SK-N-DZ (cell line): ENCODE measurements around the gene CYB561A3.

ENCODE experiments used
- DNase-seq: peaks from one replicate; pipeline ENCODE4 v3.0.0-alpha.2; 2015; ENCODE audit warnings: low spot score

CYB561A3 gene

DNA sequence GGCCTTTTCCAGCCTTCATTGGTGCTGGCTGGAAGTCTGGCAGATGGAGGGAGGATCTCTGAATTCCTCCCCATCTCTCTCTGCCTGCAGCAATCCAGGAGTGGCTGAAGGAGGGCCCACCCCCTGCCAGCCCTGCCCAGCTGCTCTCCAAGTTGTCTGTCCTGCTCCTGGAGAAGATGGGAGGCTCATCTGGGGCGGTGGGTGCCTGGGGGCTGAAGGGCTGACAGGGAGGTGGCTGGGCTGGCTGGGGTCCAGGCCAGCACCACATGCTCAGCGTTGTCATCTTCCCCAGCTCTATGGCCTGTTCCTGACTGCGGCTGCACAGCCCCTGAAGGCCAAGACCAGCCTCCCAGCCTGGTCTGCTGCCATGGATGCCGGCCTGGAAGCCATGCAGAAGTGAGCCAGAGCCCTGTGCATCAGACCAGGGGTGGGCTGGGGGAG is 16.5 kb downstream of the CYB561A3 start:
- no peak for DNase-seq

DNA sequence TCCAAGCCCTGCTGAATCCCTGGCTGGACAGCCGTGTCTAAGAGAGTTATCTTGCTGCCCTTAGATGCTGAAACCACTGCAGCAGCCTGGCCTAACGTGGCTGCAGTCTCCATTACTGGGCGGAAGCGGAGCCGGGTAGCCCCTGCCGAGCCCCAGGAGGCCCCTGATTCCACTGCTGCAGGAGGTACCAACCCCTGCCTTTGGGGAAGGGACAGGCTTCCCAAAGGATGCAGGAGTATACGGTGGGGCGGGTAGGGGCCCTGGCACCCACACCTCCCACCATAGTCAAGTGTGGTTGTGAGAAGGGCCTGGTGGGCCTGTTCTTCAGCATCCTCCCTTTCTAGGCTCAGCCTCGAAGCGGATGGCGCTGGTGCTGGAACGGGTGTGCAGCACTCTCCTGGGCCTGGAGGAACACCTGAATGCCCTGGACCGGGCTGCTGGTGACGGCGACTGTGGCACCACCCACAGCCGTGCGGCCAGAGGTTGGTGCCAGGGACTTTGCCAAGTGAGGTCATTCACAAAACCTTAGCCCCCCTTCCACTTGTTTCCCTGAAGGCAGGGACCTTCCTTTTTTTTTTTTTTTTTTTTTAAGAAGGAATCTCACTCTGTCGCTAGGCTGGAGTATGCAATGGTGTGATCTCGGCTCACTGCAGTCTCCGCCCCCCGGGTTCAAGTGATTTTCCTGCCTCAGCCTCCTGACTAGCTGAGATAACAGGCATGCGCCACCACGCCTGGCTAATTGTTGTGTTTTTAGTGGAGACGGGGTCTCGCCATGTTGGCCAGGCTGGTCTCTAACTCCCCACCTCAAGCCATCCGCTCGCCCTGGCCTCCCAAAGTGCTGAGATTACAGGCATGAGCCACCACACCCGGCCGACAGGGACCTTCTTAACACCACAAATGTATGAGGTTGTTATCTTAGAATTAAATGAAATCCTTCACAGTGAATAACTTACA is 17.6 kb downstream of the CYB561A3 start:
- no peak for DNase-seq

DNA sequence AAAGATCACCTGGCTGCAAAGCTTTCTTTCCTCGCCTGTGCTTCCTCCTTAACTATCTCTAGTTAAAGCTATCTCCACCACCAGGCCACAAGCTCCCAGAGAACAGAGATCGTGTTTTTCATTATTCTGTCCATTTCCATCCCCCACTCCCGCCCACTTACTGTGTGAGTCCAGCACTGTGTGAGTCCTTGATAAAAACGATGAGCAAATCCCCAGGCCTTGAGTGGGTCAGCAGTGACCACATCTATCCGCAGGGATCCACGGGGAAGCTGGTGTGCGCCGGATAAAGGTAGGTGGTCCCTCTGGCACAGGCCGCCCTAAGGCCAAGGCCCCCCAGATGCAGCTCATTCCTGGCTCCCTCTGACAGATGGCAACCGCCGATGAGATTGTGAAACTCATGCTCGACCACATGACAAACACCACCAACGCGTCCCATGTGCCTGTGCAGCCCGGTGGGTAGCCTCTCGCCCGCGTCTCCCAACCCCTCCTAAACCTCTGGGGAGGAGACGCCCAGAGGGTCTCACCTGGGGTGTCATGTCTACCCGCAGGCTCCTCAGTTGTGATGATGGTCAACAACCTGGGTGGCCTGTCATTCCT is 19.4 kb downstream of the CYB561A3 start:
- no peak for DNase-seq

DNA sequence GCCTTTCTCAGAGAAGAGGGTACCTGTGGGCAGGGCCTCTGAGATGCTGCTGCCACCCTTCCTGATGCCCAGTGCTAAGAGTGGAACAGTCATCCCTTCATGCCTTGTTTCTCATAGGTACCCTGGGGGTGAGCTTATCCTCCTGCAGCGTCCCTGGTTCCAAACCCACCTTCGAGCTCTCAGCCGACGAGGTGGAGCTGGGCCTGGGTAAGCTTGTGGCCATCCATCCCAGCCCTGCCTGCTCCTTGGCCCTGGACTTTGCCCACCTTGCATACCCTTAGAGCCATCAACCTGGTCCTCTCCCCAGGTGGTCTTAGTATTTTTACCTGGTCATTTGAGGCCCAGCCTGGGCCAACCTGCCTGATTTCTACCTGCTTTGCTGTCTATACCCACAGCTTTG is 20.0 kb downstream of the CYB561A3 start:
- no peak for DNase-seq

DNA sequence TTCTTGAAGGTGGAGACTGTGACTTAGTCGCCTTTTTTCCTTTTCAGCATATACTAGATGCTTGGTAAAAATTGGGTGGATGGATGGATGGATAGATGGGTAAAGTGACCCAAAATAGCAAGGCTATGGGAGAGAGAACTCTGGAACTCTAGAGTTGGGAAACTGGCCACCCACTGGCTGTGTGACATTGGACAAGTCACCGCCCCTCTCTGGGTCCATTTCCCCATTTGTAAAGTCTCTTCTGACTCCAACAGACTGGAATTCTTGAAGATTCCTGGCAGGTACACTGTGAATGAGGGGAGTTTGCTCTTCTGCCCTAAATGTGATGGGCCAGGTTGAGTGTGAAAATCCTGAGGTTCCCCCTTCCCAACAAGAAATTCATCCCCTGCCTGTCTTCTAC is 20.7 kb downstream of the CYB561A3 start:
- DNase-seq, result no peak

DNA sequence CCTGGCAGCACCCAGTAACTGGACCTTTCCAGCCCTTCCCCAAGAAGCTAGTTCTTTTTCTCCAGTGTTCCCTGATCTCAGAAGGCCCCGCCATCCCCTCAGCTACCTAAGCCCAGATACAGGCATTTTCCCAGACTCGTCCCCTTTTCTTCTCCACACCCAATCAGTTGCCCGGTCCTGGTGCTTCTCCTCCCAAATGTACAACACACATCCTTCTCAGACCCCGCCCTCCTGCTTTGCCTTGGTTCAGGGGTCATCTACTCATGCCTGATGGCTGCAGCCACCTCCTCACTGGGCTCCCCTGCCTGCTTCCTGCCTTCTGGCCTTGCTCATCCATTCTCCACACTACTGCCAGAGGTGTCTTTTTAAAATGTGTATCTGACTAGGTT is 22.2 kb downstream of the CYB561A3 start:
- DNase-seq, result no peak

DNA sequence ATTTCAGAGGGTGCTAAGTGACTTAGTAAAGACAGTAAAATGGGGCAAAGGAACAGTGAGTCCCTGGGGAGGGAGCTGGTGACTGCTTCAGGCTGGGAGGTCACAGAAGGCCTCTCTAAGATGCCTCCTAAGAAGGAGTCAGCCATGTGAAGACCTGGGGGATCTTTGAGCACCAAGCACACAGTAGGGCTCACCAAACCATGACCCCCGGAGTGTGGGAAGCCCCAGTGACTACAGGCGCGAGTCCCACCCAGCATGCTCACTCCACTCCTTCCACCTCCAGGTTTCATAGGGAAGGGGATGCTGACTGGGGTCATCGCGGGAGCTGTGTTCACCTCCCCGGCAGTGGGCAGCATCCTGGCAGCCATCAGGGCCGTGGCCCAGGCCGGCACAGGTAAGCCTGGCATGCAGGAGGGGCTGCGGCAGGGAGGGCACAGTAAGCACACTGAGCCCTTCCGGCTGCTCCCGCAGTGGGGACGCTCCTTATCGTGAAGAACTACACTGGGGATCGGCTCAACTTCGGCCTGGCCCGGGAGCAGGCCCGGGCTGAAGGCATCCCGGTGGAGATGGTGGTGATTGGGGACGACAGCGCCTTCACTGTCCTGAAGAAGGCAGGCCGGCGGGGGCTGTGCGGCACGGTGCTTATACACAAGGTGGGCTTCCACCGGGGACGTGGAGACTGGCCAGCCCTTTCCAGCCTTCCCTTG is 22.7 kb downstream of the CYB561A3 start:
- no peak for DNase-seq

DNA sequence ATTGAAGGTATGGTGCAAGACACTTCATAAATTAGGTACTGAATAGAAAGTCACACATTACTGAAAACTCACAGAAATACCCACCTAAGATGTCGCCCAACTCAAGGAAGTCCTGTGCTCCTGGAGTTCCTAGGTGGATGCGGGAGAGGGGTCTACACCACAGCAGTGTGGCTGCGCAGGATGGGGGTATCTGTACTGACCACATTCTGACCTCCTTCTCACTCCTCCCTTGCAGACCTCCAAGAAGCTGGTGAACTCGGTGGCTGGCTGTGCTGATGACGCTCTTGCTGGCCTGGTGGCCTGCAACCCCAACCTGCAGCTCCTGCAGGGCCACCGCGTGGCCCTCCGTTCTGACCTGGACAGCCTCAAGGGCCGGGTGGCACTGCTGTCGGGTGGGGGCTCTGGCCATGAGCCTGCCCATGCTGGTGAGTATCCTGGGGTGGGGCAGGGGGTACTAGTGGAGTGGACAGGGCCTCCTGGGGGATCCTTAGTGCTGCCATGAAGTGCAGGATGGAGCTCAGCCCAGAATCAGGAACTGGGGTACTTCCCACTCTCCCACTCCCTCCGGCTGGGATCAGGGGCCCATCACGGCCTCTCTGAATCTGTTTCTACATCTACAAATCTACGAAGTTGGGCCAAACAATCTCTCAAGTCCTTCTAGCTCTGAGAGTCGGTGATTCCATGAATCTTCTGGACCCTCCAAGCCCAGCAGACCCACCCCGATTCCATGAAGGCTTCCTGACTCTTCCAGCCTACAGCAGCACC is 23.8 kb downstream of the CYB561A3 start:
- DNase-seq, result no peak

DNA sequence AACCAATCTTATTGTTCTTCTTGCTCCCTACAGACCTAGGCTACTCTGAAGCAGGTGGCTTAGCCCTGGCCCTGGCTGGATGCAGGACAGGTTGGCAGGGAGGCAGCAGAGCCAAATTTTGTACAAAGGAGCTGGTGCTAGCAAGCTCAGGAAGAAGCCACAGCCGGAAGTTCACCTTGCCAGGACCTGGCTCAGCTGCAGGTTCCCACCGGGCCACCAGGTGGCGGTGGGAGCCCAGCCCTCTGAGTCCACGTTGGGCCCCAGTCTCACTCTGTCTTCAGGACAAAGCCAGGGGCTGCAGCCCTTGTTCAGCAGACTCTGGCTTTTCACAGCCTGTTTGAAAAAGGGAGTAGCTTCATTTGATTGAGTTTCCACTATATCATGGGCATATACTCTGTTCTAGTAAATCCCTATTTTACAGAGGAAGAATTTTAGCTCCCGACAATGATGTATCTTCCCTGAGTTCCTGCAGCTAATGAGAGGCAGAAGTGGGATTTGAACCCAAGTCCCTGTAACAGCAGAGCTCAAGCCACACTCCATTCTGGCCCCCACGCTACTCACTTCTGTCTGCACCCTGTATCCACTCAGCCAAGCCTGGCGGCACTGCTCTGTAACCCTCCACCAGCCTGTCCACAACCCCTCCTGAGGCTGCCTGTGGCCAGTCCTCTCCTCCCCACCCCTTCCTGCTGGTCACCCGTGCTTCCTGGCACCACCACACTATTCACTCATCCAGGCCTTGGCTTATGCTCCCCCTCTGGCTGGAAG is 25.3 kb downstream of the CYB561A3 start:
- peak; percentile 85 for DNase-seq

DNA sequence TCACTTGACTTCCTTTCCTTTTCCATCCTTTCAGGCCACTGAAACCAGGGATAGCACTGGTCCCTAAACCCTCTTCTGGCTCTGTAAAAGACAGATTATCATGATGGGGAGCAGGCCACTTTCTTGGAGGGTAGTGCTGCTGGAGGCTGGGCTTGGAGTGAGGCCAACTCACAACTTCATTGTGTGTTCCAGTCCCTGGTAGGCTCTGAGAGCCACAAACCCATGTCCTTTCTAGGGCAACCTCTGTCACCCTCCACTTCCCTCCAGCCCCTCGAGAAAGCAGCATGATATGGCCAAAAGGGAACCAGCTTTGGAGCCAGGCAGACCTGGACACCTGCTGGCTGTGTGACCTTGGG is 26.3 kb downstream of the CYB561A3 start:
- DNase-seq, result no peak

DNA sequence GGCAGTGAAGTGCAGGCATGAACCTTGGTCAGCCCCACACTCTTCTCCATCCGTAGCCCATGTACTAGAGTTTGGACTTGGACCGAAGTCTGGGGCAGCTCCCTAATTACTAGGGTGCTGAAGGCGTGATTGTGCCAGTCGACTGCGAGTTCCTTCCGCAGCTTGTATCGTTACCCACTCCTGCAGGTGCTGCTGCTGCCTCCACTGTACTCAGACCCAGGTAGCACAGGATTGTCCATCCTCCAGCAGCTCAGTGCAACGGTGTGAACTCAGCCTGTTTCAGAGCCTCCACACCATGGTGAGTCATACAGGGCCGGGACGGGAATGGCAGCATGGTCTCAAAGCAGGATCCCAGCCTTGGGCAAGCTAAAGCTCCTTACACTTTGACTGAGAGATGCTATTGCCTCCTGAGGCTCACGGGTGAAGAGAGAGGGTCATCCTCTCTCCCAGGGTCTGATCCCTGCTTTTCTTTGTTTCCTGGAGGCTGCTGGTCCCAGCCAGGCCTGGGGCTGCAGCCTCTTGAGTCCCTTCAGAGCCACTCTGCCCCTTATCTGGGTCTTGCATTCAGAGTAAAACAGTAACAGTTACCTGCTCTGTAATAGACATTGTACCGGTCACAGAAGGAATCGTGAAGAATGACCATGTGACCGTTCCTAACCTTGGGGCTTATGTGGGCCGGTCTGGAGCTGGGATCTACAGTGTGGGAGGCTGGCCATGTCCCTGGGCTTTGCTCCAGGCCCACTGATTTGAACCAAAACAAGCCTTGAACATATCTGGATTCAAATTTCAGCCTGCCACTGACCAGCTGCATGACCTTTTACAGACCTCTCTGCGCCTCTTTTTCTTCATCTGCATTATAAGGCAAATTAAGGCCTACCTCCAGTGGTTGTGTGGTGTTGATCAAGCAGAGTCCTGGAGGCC is 27.0 kb downstream of the CYB561A3 start:
- no peak for DNase-seq

DNA sequence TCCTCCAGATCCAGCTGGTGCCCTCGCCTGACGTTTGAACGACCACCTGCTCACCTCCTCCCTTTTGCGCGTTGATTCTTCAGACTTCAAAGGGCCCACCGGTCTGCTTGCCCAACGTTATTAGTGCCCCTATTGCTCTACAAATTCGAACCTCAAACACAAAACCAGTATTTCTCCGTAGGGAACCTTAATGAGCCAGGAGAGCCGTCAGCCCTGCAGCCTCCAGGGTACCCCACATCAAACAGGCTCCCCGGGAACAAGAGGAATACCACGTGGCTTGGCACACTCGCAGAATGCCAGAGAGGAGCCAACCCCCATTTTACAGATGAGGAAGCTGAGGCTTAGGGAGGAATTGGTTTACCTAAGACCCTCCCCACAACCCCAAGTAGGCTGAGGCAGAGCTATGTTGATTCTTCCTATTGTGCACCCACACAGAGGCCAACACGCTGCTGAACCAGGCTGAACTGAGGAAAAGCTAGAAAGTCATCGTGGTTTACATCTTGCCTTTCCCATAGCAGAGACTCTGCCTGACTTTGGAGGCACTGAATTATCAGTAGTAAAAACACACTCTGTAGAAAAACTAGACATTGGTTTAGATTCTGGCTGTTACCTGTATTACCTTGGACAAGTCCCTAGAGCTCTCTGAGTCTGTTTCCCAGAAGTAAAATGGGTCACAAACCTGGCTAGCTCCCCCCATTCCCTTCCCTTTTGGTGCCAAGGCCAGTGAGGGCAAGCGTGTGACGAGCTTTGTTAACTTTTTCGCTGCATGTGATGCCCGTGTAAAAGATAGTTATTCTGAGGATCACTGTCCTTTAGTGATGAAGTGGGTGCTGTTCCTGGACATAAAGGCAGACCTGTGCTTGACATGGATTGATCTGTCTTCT is 27.9 kb downstream of the CYB561A3 start:
- DNase-seq, result no peak

DNA sequence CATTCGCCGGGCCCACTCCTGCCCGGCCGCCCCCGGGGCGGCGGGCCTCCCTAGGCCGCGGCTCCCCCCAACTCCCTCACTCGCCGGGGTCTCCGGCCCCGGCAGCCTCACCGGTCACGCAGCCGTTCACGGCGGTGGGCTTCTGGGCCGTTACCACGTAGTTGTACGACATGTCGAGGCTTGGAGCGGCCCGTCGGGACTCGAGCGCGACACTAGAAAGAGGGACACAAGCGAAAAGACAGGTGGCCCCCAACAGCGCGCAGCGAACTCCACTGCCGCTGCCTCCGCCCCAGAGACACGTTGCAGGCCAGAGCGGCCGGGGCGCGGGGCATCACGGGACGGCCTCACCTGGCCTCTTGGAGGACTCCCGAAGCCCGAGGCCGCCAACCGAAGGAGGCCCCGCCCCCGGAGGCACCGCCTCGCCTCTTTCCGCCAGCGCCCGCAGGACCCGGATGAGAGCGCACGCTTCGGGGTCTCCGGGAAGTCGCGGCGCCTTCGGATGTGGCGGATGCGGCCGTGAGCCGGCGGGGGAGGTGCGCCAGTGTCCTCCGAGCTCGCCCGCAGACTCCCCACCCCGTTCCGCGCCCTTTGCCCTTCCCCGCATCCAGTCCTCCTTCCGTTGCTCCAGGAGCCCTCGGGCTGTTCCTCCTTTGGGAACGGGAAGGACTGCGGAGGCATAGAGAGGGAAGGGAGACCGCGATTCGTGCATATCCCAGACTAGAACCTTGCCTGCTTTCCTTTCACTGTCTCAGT is 28.7 kb downstream of the CYB561A3 start, which contains the start of the genes DDB1 and TKFC:
Gene DDB1 (minus strand): TSS at position 309 of the 753 bp plus-strand sequence. CDS start 137 bp downstream, at position 172.
Gene TKFC (plus strand): TSS at position 432 of the 753 bp plus-strand sequence. CDS start 1,501 bp downstream, outside the sequence.
- DNase-seq, result peak; percentile 93

DNA sequence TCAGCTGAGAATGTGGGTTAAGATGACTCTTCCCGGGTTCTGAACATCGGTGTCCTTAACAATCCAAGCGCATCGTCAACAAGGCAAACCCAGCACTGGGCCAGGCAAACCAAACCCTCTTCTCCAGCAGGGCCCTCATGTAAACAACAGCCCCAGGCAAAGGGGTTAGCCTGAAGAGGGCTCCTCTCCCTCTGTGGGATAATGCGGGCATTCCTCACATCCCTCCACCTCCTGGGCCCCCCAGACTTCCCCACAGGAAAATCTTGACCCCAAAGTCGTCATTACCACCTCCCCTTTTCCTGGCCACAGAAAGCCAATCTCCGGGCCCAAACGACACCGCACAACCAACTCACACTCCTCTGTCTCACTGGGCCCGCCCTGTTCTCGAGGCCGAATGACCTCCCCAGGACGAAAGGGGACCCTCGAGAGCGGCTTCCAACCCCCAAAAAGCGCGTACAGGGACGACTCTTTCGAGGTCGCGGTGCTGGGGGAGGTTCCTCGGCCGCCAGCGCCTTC is 29.3 kb downstream of the CYB561A3 start:
- DNase-seq, result no peak

DNA sequence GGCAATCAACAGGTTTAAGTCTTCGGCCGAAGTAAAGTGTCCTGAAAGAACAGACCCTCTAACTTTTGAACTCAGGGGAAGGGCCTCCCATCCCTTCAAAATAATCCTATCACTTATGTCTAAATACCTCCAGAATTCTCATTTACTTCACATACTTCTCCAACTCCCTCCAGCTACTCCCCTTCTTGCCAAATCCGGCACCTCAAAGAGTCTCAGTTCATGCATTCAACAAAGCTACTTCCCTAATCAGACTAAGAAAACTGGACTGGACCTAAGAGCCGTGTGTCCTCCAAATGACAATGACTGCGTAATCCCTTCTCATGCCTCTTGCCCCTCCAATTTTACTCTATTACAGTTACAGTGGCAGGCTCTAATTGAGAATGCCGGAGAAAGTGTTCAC is 30.0 kb downstream of the CYB561A3 start:
- DNase-seq, result no peak

DNA sequence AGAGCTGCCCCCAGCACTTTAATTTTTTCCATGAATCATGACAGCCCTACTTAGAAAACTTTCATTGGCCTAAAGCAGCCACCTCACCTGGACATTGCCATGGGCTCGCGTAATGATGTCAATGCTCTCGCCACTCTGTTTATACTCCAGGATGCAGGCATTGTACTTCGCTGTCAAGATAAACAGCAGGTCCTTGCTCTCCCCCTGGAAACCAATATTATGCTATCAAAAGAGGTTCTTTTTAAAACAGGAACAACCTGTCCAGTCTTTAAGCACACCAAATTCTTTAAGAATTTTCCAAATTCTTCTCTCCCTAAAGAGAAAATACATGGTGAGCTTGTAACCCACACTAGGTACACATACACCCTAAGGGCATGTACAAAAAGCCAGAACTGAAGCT is 31.8 kb downstream of the CYB561A3 start:
- DNase-seq, result no peak

DNA sequence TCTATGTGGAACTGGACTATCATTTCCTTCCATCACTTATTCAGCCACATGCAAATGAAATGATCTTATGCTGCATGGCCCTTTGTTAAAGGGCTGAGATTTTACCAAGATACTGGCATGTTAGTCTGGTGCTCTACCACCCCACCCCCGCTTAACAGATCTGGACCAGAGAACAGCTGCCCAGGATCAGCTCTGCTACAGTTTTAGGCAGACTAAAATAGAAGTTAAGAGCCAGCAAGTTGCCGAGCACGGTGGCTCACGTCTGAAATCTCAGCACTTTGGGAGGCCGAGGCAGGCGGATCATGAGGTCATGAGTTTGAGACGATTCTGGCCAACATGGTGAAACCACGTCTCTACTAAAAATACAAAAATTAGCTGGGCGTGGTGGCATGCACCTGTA is 33.3 kb downstream of the CYB561A3 start:
- DNase-seq, result no peak

DNA sequence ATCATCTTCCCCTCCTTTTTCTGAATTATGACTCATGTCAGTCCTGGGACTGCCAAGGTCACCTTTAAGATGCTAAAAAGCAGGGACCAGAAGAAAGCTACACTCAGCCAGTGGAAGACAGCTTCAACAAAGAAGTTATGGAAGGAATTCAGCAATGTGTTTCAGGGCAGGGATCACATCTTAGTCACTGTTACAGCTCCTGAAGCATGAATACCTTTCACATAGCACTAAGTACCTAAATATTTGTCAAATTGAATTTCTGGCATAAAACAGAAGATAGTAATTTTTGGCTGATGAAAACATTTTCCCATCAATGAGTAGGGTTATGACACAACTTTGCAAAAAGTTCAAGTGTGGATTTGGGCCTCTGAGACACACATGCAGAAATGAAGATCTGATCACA is 34.0 kb downstream of the CYB561A3 start:
- no peak for DNase-seq
